GM21576 (cell line): ENCODE results near the gene CACNG1.
"Not testable (repeated sequence)": the region's sequence is repeated elsewhere in the genome, so short reads cannot be mapped to it uniquely, and the experiment has no call there.

Experiments
- ATAC-seq: cut with Tn5 transposase; IDR thresholded peaks from one replicate; pipeline ENCODE4 v1.9.1; 2021; ENCODE audit warnings: mild to moderate bottlenecking, moderate library complexity; ENCODE audit not compliant: unreplicated experiment

Gene CACNG1

GRCh38 chr17:67025216-67025792 is 19.1 kb upstream of the CACNG1 start:
- ATAC-seq = no peak

DNA sequence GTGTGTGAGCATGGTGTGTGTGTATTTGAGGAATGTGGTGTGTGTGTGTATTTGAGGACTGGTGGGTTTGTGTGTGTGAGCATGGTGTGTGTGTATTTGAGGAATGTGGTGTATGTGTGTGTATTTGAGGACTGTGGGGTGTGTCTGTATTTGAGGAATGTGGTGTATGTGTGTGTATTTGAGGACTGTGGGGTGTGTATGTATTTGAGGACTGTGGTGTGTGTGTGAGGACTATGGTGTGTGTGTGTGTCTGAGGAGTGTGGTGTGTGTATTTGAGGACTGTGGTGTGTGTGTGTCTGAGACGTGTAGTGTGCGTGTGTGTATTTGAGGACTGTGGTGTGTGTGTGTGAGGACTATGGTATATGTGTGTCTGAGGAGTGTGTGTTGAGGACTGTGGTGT is 18.0 kb upstream of the CACNG1 start:
- ATAC-seq = no peak

- ATAC-seq = no peak
Observed at GRCh38 chr17:67027031-67027628, 17.2 kb upstream of the CACNG1 start.

DNA sequence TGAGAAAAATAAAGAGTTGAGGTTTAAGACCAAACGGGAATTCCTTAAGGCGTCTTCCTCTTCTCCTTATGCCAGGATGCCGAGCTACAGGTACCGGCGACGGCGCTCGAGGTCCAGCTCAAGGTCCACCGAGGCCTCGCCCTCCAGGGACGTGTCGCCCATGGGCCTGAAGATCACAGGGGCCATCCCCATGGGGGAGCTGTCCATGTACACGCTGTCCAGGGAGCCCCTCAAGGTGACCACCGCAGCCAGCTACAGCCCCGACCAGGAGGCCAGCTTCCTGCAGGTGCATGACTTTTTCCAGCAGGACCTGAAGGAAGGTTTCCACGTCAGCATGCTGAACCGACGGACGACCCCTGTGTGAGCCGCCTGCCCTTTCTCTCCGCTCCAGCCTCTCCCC is 13.7 kb upstream of the CACNG1 start:
- ATAC-seq = no peak

- ATAC-seq = no peak
Observed at GRCh38 chr17:67032382-67032781, 12.0 kb upstream of the CACNG1 start.

GRCh38 chr17:67032985-67033384 is 11.4 kb upstream of the CACNG1 start:
- no peak for ATAC-seq

DNA sequence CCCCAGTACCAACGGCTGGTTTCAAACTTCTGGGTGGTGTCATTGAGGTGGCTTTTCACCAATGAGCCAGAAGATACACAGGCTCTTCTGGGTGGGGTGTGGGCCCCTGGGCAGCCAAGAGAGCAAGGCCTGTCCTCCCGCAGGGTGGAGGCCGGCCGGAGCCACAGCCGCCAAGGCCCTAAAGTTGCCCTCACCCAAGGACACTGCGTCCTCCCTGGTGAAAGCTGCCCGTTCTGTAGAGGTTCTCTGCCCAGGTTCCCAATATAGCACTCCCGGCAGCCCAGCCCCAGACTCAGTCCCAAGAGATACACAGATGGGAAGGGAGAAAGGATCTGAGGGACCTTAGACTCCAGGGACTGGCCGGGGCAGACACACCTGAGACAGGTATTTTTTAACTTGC is 10.7 kb upstream of the CACNG1 start:
- ATAC-seq = no peak

- no peak for ATAC-seq
Observed at GRCh38 chr17:67035131-67036083, 8.9 kb upstream of the CACNG1 start.

DNA sequence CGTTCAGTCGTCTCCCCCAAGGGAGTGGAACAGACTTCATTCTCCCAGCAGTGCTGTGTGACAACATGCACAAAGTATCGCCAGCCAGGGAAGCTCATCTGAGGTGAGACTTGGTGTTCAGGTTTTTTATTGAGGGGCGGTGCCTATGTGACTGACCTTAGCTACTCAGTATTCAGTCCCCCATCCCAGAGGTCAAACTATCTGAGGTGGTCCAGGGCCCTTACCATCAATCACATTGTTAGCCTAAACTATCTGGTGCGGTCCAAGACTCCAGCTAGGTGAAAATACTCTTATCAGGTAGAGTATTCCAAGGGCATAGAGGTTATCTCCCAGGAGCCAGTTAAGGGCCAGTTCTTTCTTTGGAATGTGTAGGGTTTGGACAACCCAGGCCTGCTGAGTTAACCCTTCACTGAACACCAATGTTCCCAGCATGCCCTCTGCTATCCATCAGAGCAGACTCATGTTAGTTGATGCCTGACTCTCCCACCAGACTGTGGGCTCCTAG is 5.4 kb upstream of the CACNG1 start:
- ATAC-seq = no peak

DNA sequence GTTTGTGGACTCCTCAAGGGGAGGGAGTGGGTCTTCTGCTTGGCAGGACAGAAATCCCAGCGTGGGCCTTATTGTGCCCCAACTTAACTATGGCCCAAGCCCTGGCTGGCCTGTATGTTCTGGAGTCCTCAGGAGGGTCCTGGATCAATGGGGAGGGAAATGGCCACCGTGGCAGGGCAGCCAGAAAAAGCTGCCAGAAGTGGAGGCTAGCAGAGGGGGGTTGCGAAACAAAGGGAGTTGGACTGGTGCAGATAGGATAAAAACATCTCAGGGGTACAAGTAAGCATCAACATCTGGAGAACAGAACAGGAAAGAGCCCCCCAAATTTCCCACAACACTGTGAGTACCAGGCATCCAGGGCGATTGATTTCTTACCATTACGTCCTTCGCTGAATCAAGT is 3.7 kb upstream of the CACNG1 start:
- ATAC-seq = no peak

DNA sequence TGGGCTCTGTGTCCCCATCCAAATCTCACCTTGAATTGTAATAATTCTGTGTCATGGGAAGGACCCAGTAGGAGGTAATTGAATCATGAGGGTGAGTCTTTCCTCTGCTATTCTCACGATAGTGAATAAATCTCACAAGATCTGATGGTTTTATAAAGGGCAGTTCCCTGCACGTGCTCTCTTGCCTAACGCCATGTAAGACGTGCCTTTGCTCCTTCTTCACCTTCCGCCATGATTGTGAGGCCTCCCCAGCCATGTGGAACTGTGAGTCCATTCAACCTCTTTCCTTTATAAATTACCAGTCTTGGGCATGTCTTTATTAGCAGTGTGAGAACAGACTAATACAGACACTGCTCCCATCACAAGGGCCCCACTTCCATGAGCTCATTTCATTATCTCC is 3.2 kb upstream of the CACNG1 start:
- not testable (repeated sequence) for ATAC-seq

DNA sequence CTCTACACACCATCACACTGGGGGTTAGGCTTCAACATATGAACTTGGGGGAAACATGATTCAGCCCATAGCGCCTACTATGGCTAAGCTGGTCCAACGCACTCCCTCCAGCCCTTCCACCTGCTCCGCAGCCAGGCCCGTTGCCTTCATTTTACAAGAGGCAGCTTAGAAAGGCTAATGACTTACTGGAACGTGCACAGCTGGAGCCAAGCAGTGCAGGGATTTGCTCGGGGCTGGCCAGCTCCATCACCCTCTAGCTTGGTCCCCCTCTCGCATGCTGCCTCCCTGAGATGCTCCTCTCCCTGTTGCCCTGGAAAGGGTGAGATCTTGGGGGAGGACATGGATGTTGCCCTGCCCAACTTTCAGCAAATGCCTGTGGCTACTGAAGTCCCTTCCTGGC is 2.8 kb upstream of the CACNG1 start:
- ATAC-seq = no peak

- no peak for ATAC-seq
Observed at GRCh38 chr17:67041941-67042899, 2.1 kb upstream of the CACNG1 start.

GRCh38 chr17:67043283-67043682 is 1.1 kb upstream of the CACNG1 start:
- ATAC-seq = no peak

DNA sequence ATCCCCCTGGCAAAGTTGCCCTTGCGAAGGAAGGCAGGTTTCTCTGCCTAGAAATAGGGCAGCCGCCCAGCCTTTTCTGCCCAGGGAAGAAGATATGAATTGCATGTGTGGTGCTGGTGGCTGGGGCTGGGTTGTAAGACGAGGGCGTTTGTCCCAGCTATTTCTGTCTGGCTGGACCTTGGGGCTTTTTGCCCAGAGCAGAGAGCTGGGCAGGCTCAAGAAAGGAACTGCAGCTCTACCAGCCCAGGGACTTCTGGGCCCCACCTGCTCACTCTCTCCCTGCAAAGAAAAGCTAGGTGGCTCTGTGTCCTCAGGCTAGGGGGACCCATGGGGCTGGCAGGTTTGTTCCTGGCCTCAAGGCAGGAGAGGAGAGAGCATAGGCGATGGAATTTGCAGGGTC is 586 bp downstream of the CACNG1 start:
- ATAC-seq = no peak

DNA sequence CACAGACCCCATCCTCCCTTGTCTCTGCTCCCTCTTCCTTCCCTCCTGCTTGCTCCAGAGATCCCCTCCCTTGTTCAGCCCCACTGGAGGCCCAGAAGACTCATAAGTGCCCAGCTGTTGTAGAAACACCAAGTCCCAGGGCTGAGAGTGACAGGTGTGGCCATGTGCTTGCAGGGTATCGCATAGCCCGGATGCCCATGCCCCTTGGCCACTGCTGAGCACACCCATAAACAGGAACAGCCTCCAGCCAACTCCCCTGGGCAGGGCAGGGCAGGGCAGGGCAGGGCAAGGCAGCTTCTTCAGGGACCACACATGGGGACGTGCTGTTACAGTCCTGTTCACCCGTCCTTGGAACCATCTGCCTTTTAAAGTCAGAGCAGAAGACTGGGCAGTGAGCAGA is 2.0 kb downstream of the CACNG1 start:
- ATAC-seq = no peak

- no peak for ATAC-seq
Observed at GRCh38 chr17:67047382-67047781, 3.0 kb downstream of the CACNG1 start.

- no peak for ATAC-seq
Observed at GRCh38 chr17:67049025-67049739, 4.8 kb downstream of the CACNG1 start.

- no peak for ATAC-seq
Observed at GRCh38 chr17:67050066-67050465, 5.7 kb downstream of the CACNG1 start.
